Liver (tissue), 9 donors: Measurements from ENCODE around the gene MAG. TPM values are rescaled to one million over a fixed set of nuclear protein-coding genes. Genes with fewer than 3 reads are reported as not detected.

Source experiments
- DNase-seq: peaks from one replicate; pipeline ENCODE4 v3.0.0-alpha.2; 2017; ENCODE audit warnings: low spot score
- H3K27ac ChIP-seq, 2 donors: one replicate each; pipeline ENCODE4 v1.7.0; 2013; ENCODE audit warnings: inconsistent platforms in 2 of 2, low read length in 2 of 2, control low read depth in 1 of 2, low read depth in 1 of 2, mild to moderate bottlenecking in 1 of 2
- H3K27me3 ChIP-seq, 4 donors: one replicate each; pipeline versions ENCODE4 v1.6.1 to v1.7.0; 2013; ENCODE audit warnings: low read length in 3 of 4, inconsistent platforms in 1 of 4, mild to moderate bottlenecking in 1 of 4, moderate library complexity in 1 of 4; ENCODE audit not compliant: control insufficient read depth in 4 of 4, insufficient read depth in 4 of 4
- H3K36me3 ChIP-seq, 4 donors: one replicate each; pipeline versions ENCODE4 v1.6.1 to v1.7.0; 2013; ENCODE audit warnings: low read length in 3 of 4, mild to moderate bottlenecking in 3 of 4, low read depth in 1 of 4, moderate library complexity in 1 of 4; ENCODE audit not compliant: control insufficient read depth in 4 of 4, insufficient read depth in 3 of 4
- H3K4me1 ChIP-seq, 4 donors: one replicate each; pipeline versions ENCODE4 v1.6.1 to v1.7.0; 2013; ENCODE audit warnings: low read length in 3 of 4, mild to moderate bottlenecking in 3 of 4, moderate library complexity in 1 of 4; ENCODE audit not compliant: control insufficient read depth in 4 of 4, insufficient read depth in 4 of 4
- H3K4me3 ChIP-seq, 3 donors: one replicate each; pipeline versions ENCODE4 v1.6.1 to v1.7.0; 2013; ENCODE audit warnings: low read length in 3 of 3, control low read depth in 1 of 3, low read depth in 1 of 3, mild to moderate bottlenecking in 1 of 3
- H3K9ac ChIP-seq, 2 donors: one replicate each; pipeline ENCODE4 v1.7.0; 2013; ENCODE audit warnings: low read length in 2 of 2, mild to moderate bottlenecking in 2 of 2, moderate library complexity in 2 of 2, control low read depth in 1 of 2, low read depth in 1 of 2
- H3K9me3 ChIP-seq, 4 donors: one replicate each; pipeline versions ENCODE4 v1.6.1 to v1.7.0; 2013; ENCODE audit warnings: low read length in 3 of 4; ENCODE audit not compliant: control insufficient read depth in 4 of 4
- ATF3 ChIP-seq: IDR thresholded peaks from 2 replicates; pipeline ENCODE4 v1.6.1; 2016; ENCODE audit warnings: antibody characterized with exemption
- EGR1 ChIP-seq, 2 donors: IDR thresholded peaks; 2 replicates each; pipeline ENCODE4 v1.6.1; 2016 to 2018; ENCODE audit warnings: antibody characterized with exemption in 2 of 2, low read depth in 2 of 2
- FOXA1 ChIP-seq: IDR thresholded peaks from 2 replicates; pipeline ENCODE4 v1.6.1; 2016; ENCODE audit warnings: antibody characterized with exemption
- FOXA2 ChIP-seq: IDR thresholded peaks from 2 replicates; pipeline ENCODE4 v1.6.1; 2016; ENCODE audit warnings: antibody characterized with exemption
- GABPA ChIP-seq, 2 donors: IDR thresholded peaks in 1 of 2; conservative IDR thresholded peaks in 1 of 2; 2 replicates each; pipeline ENCODE4 v1.6.1; 2016; ENCODE audit warnings: antibody characterized with exemption in 2 of 2, mild to moderate bottlenecking in 1 of 2, moderate library complexity in 1 of 2
- HNF4A ChIP-seq, 2 donors: conservative IDR thresholded peaks; 2 replicates each; pipeline ENCODE4 v1.6.1; 2016; ENCODE audit warnings: antibody characterized with exemption in 2 of 2, mild to moderate bottlenecking in 2 of 2
- HNF4G ChIP-seq: IDR thresholded peaks from 2 replicates; pipeline ENCODE4 v1.6.1; 2016; ENCODE audit warnings: antibody characterized with exemption
- JUND ChIP-seq, 2 donors: IDR thresholded peaks; 2 replicates each; pipeline ENCODE4 v1.6.1; 2016; ENCODE audit warnings: antibody characterized with exemption in 2 of 2
- MAX ChIP-seq: IDR thresholded peaks from 2 replicates; pipeline ENCODE4 v1.6.1; 2016; ENCODE audit warnings: antibody characterized with exemption
- NR2F2 ChIP-seq: IDR thresholded peaks from 2 replicates; pipeline ENCODE4 v1.6.1; 2016; ENCODE audit warnings: antibody characterized with exemption
- RXRA ChIP-seq, 2 donors: IDR thresholded peaks; 2 replicates each; pipeline ENCODE4 v1.6.1; 2017 to 2018; ENCODE audit warnings: antibody characterized with exemption in 2 of 2, mild to moderate bottlenecking in 1 of 2
- SP1 ChIP-seq: IDR thresholded peaks from 2 replicates; pipeline ENCODE4 v1.6.1; 2018; ENCODE audit warnings: antibody characterized with exemption, mild to moderate bottlenecking
- TAF1 ChIP-seq: conservative IDR thresholded peaks from 2 replicates; pipeline ENCODE4 v1.6.1; 2016; ENCODE audit warnings: antibody characterized with exemption, mild to moderate bottlenecking
- WGBS: extraction: QIAGEN DNeasy Blood & Tissue Kit; methylation state at CpG from one replicate; pipeline ENCODE4 v1.1.7; 2013; 5-methylcytosine and 5-hydroxymethylcytosine counted together
- polyA plus RNA-seq, 2 donors: library from polyadenylated mRNA; stranded (reverse) in 1 of 2; unstranded in 1 of 2; fragments of 200-250 nt in 1 of 2; fragments of >200 nt in 1 of 2; fragmentation: Nextera tagmentation in 1 of 2; extraction: Ambion mirVana in 1 of 2; gene quantifications; one replicate each; pipeline versions ENCODE4 v1.2.1 to v1.2.3, GENCODE V29; 2013 to 2015
- total RNA-seq, 2 donors: library from RNA; depleted of rRNA; stranded (reverse); fragments of >200 nt; gene quantifications; one replicate each; pipeline ENCODE4 v1.2.3, GENCODE V29; 2014
- TF ChIP-seq, protein P1 (sequence below): fragments of 150-350 bp; IDR thresholded peaks from 2 replicates; pipeline ENCODE4 v1.5.1; 2017; ENCODE audit warnings: improper control_type of control experiment, low read depth, low read length; ENCODE audit not compliant: missing input control
- TF ChIP-seq, protein P2 (sequence below): IDR thresholded peaks from 2 replicates; pipeline ENCODE4 v1.6.1; 2016; ENCODE audit warnings: antibody characterized with exemption, mild to moderate bottlenecking
- TF ChIP-seq, protein P3 (sequence below): IDR thresholded peaks from 2 replicates; pipeline ENCODE4 v1.6.1; 2016; ENCODE audit warnings: antibody characterized with exemption
- donor health status: healthy.
- donor health status: healthy.
- donor health status: healthy.
- donor health status: healthy.
- donor health status: healthy.

The MAG gene
- total RNA-seq (1 to 10 TPM in 1 of 2 donors, under 1 TPM in 1; 0.33 to 3.9 TPM), polyA plus RNA-seq (under 1 TPM in 1 of 2 donors, not detected in 1; 0.29 TPM)

GRCh38 chr19:35291916-35292315 is at the start of gene MAG:
MAG (plus strand) TSS chr19:35292161; CDS start chr19:35295409, 3,248 bp downstream.
- no peak for DNase-seq
- Histone ChIP-seq H3K36me3 (no peaks in the 10 kb centered on the region), H3K27ac (no peak within 1 kb of the TSS), H3K9ac (no peak within 1 kb of the TSS), H3K9me3 (no peaks in the 10 kb centered on the region), H3K4me3 (no peak within 1 kb of the TSS), H3K27me3 (no peaks in the 10 kb centered on the region), H3K4me1 (no peaks in the 10 kb centered on the region)
- TF ChIP-seq FOXA1 (no peak), TAF1 (no peak), GABPA (IDR thresholded peaks at IDR 0.05 in 1 of 2, conservative IDR thresholded peaks at IDR 0.05 in 1 of 2) (no peak), ATF3 (no peak), EGR1 (IDR thresholded peaks at IDR 0.05; ENCODE audit: low read depth in 2 of 2) (no peak), HNF4G (no peak), RXRA (IDR thresholded peaks at IDR 0.05) (no peak), MAX (no peak), NR2F2 (no peak), FOXA2 (no peak), JUND (IDR thresholded peaks at IDR 0.05) (no peak)
- TF ChIP-seq, protein P1, sequence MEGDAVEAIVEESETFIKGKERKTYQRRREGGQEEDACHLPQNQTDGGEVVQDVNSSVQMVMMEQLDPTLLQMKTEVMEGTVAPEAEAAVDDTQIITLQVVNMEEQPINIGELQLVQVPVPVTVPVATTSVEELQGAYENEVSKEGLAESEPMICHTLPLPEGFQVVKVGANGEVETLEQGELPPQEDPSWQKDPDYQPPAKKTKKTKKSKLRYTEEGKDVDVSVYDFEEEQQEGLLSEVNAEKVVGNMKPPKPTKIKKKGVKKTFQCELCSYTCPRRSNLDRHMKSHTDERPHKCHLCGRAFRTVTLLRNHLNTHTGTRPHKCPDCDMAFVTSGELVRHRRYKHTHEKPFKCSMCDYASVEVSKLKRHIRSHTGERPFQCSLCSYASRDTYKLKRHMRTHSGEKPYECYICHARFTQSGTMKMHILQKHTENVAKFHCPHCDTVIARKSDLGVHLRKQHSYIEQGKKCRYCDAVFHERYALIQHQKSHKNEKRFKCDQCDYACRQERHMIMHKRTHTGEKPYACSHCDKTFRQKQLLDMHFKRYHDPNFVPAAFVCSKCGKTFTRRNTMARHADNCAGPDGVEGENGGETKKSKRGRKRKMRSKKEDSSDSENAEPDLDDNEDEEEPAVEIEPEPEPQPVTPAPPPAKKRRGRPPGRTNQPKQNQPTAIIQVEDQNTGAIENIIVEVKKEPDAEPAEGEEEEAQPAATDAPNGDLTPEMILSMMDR, result no peak
- TF ChIP-seq, protein P2, sequence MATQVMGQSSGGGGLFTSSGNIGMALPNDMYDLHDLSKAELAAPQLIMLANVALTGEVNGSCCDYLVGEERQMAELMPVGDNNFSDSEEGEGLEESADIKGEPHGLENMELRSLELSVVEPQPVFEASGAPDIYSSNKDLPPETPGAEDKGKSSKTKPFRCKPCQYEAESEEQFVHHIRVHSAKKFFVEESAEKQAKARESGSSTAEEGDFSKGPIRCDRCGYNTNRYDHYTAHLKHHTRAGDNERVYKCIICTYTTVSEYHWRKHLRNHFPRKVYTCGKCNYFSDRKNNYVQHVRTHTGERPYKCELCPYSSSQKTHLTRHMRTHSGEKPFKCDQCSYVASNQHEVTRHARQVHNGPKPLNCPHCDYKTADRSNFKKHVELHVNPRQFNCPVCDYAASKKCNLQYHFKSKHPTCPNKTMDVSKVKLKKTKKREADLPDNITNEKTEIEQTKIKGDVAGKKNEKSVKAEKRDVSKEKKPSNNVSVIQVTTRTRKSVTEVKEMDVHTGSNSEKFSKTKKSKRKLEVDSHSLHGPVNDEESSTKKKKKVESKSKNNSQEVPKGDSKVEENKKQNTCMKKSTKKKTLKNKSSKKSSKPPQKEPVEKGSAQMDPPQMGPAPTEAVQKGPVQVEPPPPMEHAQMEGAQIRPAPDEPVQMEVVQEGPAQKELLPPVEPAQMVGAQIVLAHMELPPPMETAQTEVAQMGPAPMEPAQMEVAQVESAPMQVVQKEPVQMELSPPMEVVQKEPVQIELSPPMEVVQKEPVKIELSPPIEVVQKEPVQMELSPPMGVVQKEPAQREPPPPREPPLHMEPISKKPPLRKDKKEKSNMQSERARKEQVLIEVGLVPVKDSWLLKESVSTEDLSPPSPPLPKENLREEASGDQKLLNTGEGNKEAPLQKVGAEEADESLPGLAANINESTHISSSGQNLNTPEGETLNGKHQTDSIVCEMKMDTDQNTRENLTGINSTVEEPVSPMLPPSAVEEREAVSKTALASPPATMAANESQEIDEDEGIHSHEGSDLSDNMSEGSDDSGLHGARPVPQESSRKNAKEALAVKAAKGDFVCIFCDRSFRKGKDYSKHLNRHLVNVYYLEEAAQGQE, result no peak
- TF ChIP-seq, protein P3, sequence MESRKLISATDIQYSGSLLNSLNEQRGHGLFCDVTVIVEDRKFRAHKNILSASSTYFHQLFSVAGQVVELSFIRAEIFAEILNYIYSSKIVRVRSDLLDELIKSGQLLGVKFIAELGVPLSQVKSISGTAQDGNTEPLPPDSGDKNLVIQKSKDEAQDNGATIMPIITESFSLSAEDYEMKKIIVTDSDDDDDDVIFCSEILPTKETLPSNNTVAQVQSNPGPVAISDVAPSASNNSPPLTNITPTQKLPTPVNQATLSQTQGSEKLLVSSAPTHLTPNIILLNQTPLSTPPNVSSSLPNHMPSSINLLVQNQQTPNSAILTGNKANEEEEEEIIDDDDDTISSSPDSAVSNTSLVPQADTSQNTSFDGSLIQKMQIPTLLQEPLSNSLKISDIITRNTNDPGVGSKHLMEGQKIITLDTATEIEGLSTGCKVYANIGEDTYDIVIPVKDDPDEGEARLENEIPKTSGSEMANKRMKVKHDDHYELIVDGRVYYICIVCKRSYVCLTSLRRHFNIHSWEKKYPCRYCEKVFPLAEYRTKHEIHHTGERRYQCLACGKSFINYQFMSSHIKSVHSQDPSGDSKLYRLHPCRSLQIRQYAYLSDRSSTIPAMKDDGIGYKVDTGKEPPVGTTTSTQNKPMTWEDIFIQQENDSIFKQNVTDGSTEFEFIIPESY, result no peak
- 82% methylated on average over 12 of the region's 12 CpGs for WGBS

DNA sequence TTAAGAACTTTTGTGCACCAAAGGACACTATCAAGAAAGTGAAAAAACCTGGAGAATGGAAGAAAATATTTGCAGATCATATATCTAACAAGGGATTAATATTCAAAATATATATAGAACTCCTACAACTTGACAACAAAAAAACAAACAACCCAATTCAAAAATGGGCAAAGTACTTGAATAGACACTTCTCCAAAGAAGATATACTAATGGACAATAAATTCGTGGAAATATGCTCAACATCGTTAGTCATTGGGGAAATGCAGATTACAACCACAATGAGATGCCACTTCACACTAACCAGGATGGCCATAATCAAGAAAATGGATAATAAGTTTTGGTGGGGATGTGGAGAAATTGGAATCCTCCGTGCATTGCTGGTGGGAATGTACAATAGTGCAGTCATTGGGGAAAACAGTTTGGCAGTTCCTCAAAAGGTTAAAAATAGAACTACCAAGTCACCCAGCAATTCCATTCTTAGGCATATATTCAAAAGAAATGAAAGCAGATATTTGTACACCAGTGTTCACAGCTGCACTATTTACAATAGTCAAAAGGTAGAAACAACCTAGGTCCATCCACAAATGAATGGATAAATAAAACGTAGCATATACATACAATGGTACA is 45.4 kb upstream of the MAG start:
- DNase-seq, result no peak
- Histone ChIP-seq H3K9me3 (no peaks in the 10 kb centered on the region), H3K27ac (no peak overlapping the region), H3K36me3 (peaks cover 0 to 4% (median under 1%) of the 10 kb centered on the region in 4 donors), H3K27me3 (no peaks in the 10 kb centered on the region), H3K4me1 (peaks cover 2 to 35% (median 21%) of the 10 kb centered on the region in 4 donors), H3K4me3 (no peak overlapping the region), H3K9ac (no peak overlapping the region)
- 81% methylated on average over 4 of the region's 4 CpGs for WGBS
- TF ChIP-seq MAX, result no peak
- no peak for TF ChIP-seq NR2F2
- TF ChIP-seq HNF4G, result no peak
- no peak for TF ChIP-seq SP1
- TF ChIP-seq, protein P1, result no peak
- TF ChIP-seq, protein P3, result no peak
- TF ChIP-seq HNF4A (conservative IDR thresholded peaks at IDR 0.05), result no peak
- TF ChIP-seq EGR1 (IDR thresholded peaks at IDR 0.05; ENCODE audit: low read depth in 2 of 2), result no peak
- TF ChIP-seq GABPA (IDR thresholded peaks at IDR 0.05 in 1 of 2, conservative IDR thresholded peaks at IDR 0.05 in 1 of 2), result no peak
- no peak for TF ChIP-seq JUND (IDR thresholded peaks at IDR 0.05)
- TF ChIP-seq RXRA (IDR thresholded peaks at IDR 0.05), result no peak
- TF ChIP-seq FOXA2, result no peak
